ENCODE measurements around the gene BCL2L12.
"Not testable (repeated sequence)": the region's sequence is repeated elsewhere in the genome, so short reads cannot be mapped to it uniquely, and the experiment has no call there.

The BCL2L12 gene

GRCh38 chr19:49629659-49630058 lies 36.1 kb upstream of the BCL2L12 start:
- no peak overlapping the region for H3K4me3 ChIP-seq (ENCODE audit: low read depth, low read length)
- H3K4me1 ChIP-seq: 0 out of 2 replicates have a peak, but pooled peaks cover 4% of the 10 kb centered on the region
- no peaks in the 10 kb centered on the region for H3K27me3 ChIP-seq
- no peak for DNase-seq
- no peak for TF ChIP-seq CTCF (IDR thresholded peaks at IDR 0.05; ENCODE audit: low read depth, low read length)
- no peaks in the 10 kb centered on the region for H3K9me3 ChIP-seq
- peaks cover 7% of the 10 kb centered on the region for H3K36me3 ChIP-seq

DNA sequence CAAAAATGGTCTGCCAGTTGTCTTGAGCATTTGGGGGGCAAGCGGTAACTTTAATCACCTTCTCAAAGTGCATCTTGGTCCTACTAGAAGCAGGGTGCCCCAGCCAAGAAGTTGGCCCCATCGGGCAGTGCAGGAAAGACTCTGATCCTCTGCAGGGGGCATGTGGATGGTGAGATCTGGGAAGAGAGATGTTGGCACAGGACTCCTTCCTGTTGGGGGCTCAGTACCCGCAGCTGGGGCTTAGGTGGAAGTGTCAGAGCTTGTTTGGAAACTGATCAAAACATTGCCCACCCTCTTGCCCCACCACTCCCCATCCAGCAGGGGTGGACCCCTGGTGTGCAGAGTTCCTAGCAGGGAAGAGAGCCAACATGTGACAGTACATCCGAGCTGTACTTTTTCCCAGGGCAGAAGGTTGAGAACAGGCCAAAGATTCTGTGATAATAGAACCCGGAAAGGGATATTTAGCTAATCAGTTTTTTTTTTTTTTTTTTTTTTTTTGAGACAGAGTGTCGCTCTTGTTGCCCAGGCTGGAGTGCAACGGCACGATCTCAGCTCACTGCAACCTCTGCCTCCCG lies 34.6 kb upstream of the BCL2L12 start:
- H3K9me3 ChIP-seq: no peaks in the 10 kb centered on the region
- no peak overlapping the region for H3K4me3 ChIP-seq (ENCODE audit: low read depth, low read length)
- no peaks in the 10 kb centered on the region for H3K36me3 ChIP-seq
- TF ChIP-seq CTCF (IDR thresholded peaks at IDR 0.05; ENCODE audit: low read depth, low read length): no peak
- no peak for DNase-seq
- H3K4me1 ChIP-seq: 0 out of 2 replicates have a peak, but pooled peaks cover 4% of the 10 kb centered on the region
- no peaks in the 10 kb centered on the region for H3K27me3 ChIP-seq

- Histone ChIP-seq H3K36me3 (no peaks in the 10 kb centered on the region), H3K4me3 (ENCODE audit: low read depth, low read length) (no peak overlapping the region), H3K4me1 (0 out of 2 replicates have a peak, but pooled peaks cover 4% of the 10 kb centered on the region), H3K27me3 (no peaks in the 10 kb centered on the region), H3K9me3 (no peaks in the 10 kb centered on the region)
- no peak for DNase-seq
- TF ChIP-seq CTCF (IDR thresholded peaks at IDR 0.05; ENCODE audit: low read depth, low read length): no peak
These were observed 34.0 kb upstream of the BCL2L12 start for GRCh38 chr19:49631610-49632192.

DNA sequence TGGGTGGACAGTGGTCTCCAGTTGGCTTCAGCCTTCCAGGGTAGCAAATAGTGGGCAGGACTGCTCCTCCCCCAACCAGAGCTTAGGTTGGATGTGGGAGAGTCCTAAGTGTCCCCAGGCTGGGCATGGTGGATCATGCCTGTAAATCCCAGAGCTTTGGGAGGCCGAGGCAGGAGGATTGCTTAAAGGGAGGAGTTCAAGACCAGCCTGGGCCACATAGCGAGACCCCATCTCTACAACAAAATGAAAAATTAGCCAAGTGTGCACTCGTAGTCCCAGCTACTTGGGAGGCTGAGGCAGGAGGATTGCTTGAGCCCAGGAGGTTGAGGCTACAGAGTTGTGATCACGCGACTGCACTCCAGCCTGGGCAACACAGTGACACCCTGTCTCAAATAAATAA lies 33.2 kb upstream of the BCL2L12 start:
- H3K9me3 ChIP-seq: no peaks in the 10 kb centered on the region
- H3K4me3 ChIP-seq (ENCODE audit: low read depth, low read length): no peak overlapping the region
- H3K27me3 ChIP-seq: no peaks in the 10 kb centered on the region
- DNase-seq: no peak
- 0 out of 2 replicates have a peak, but pooled peaks cover 4% of the 10 kb centered on the region for H3K4me1 ChIP-seq
- no peaks in the 10 kb centered on the region for H3K36me3 ChIP-seq
- no peak for TF ChIP-seq CTCF (IDR thresholded peaks at IDR 0.05; ENCODE audit: low read depth, low read length)

GRCh38 chr19:49633273-49633672 lies 32.5 kb upstream of the BCL2L12 start:
- H3K4me1 ChIP-seq; H3K36me3 ChIP-seq; DNase-seq; H3K27me3 ChIP-seq; H3K9me3 ChIP-seq; H3K4me3 ChIP-seq (ENCODE audit: low read depth, low read length): not testable (repeated sequence)

DNA sequence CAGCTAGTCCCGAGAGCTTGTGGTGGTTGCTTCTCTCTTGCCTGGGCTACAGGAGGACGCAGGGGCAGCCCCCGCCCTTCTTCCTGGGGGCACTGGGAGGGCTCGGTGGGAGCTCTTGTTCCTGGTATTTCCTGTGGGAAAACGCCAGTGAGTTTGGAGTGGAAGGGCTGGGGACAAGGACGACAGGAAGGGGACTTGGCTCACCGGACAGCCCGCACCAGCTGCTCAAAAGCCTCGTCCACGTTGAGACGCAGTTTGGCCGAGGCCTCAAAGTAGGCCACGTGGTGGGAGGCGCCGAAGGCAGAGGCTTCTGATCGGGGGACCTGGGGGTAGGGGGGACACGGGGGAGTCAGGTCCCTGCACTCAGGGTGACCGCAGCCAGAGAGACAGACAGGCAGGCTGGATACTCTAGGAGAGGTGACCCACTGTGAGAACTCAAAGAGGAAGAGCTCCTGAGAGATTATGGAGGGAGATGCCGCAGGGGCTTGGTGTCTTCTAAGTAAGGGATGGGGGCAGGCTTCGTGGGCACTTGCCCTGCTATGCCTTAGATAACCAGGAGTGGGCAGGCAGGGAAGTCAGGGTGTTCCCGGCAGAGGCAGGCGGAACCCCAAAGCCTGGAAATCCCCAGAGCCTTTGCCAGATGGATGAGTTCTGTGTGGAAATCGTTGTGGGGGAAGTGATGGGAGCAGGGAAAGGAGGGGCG lies 30.1 kb upstream of the BCL2L12 start:
- no peaks in the 10 kb centered on the region for H3K36me3 ChIP-seq
- H3K4me1 ChIP-seq: peaks cover 4% of the 10 kb centered on the region; the same call in 1 of the 2 replicates
- no peak overlapping the region for H3K4me3 ChIP-seq (ENCODE audit: low read depth, low read length)
- no peak for TF ChIP-seq CTCF (IDR thresholded peaks at IDR 0.05; ENCODE audit: low read depth, low read length)
- no peaks in the 10 kb centered on the region for H3K27me3 ChIP-seq
- no peaks in the 10 kb centered on the region for H3K9me3 ChIP-seq
- no peak for DNase-seq
